T-helper 2 cell treated with Interferon-gamma antibody and Interleukin-4, amounts not matched to agents 100 ng/mL and 5 ng/mL, for 36 hours (primary cell): ENCODE results near the gene FAR1. TPM values are rescaled to one million over a fixed set of nuclear protein-coding genes. Genes with fewer than 3 reads are reported as not detected.

ENCODE experiments used
- intact Hi-C: fragments of 100-400 bp; cut with micrococcal nuclease; formaldehyde crosslinking; loops from one replicate; pipeline ENCODE4 v1.15.1; 2023
- total RNA-seq: library from RNA; stranded (reverse); gene quantifications from 2 replicates; pipeline ENCODE4 v1.2.3, GENCODE V29; 2022

Gene FAR1
- total RNA-seq, 1 donor from 2014 or later, result 61.1 TPM

GRCh38 chr11:13775471-13775870 is 107.0 kb downstream of the FAR1 start:
- intact Hi-C loops, result loop anchor here (10.0 kb wide), 2 partner anchors 89 to 679 kb away; no protein-coding TSS in a partner anchor

GRCh38 chr11:13776134-13776815 is 107.8 kb downstream of the FAR1 start:
- intact Hi-C loops, result loop anchor here (1.0 to 10.0 kb wide), 5 partner anchors 89 to 679 kb away; no protein-coding TSS in a partner anchor

- intact Hi-C loops, result loop anchor here (10.0 kb wide), 2 partner anchors 87 to 677 kb away; no protein-coding TSS in a partner anchor
These were observed 109.0 kb downstream of the FAR1 start for GRCh38 chr11:13777341-13777985.

GRCh38 chr11:13778345-13778744 is 109.9 kb downstream of the FAR1 start:
- intact Hi-C loops, result loop anchor here (10.0 kb wide), 2 partner anchors 86 to 676 kb away; no protein-coding TSS in a partner anchor

GRCh38 chr11:13781153-13781552 is 112.7 kb downstream of the FAR1 start:
- intact Hi-C loops, result no loop called here

Other genes with a start within 250 kb of the FAR1 start
- 24.7 and 26.5 TPM in 2 replicates for gene BTBD10, start 205.4 kb upstream of the FAR1 start, total RNA-seq
- gene PTH, start 172.7 kb upstream of the FAR1 start, total RNA-seq, result not detected in 2 replicates